Upper lobe of left lung (tissue), 6 donors: ENCODE data around the gene ABAT. TPM values are rescaled to one million over a fixed set of nuclear protein-coding genes. Genes with fewer than 3 reads are reported as not detected.

Experiments used
- ATAC-seq, 2 donors: fragments of 200-7000 bp; cut with Tn5 transposase; one replicate each; pipeline ENCODE4 v1.9.1; 2022; ENCODE audit warnings: mild to moderate bottlenecking in 2 of 2, moderate library complexity in 2 of 2; ENCODE audit not compliant: low FRiP score in 2 of 2
- DNase-seq, 2 donors: peaks; one replicate each; pipeline ENCODE4 v3.0.0-alpha.2; 2019 to 2020
- H3K27ac ChIP-seq, 4 donors: fragments of 200-600 bp; sonication (generic); one replicate each; pipeline ENCODE4 v1.5.1; 2016 to 2019
- H3K27me3 ChIP-seq, 4 donors: fragments of 200-600 bp; sonication (generic); one replicate each; pipeline ENCODE4 v1.5.1; 2017 to 2019
- H3K36me3 ChIP-seq, 4 donors: fragments of 200-600 bp; sonication (generic); one replicate each; pipeline ENCODE4 v1.5.1; 2016 to 2019
- H3K4me1 ChIP-seq, 4 donors: fragments of 200-600 bp; sonication (generic); one replicate each; pipeline ENCODE4 v1.5.1; 2018 to 2019
- H3K4me3 ChIP-seq, 4 donors: fragments of 200-600 bp; sonication (generic); one replicate each; pipeline ENCODE4 v1.5.1; 2017 to 2019; ENCODE audit warnings: mild to moderate bottlenecking in 2 of 4, moderate library complexity in 1 of 4
- H3K9me3 ChIP-seq, 4 donors: fragments of 200-600 bp; sonication (generic); one replicate each; pipeline ENCODE4 v1.5.1; 2018 to 2019
- CTCF ChIP-seq, 6 experiments: fragments of 450-650 bp in 4 of 6; fragments of 200-600 bp in 2 of 6; sonication (generic) in 2 of 6; IDR thresholded peaks; one replicate each; pipeline ENCODE4 v1.5.1; 2016 to 2019; ENCODE audit warnings: antibody characterized with exemption in 6 of 6
- EP300 ChIP-seq, 4 donors: sonication (generic); formaldehyde crosslinking; IDR thresholded peaks; one replicate each; pipeline ENCODE4 v1.5.1; 2017; ENCODE audit warnings: antibody characterized with exemption in 4 of 4, control low read depth in 2 of 4
- POLR2A ChIP-seq, 4 donors: fragments of 450-650 bp; IDR thresholded peaks; one replicate each; pipeline ENCODE4 v1.5.1; 2016 to 2017; ENCODE audit warnings: antibody characterized with exemption in 4 of 4, mild to moderate bottlenecking in 2 of 4
- POLR2AphosphoS5 ChIP-seq, 2 donors: sonication (generic); formaldehyde crosslinking; IDR thresholded peaks; one replicate each; pipeline ENCODE4 v1.5.1; 2017; ENCODE audit warnings: antibody characterized with exemption in 2 of 2
- WGBS, 2 donors: methylation state at CpG; one replicate each; pipeline ENCODE4 v1.1.5; 2017 to 2018; 5-methylcytosine and 5-hydroxymethylcytosine counted together
- total RNA-seq, 6 donors: library from RNA; depleted of rRNA in 4 of 6; stranded (reverse); fragments of >200 nt in 4 of 6; gene quantifications; one replicate each; pipeline versions ENCODE4 v1.1.0 to v1.2.1, GENCODE V29; 2016 to 2021
- donor health status: DM: no; HTN: no; CAD: no; lungs with moderate emphysema.
- donor health status: DM: no; HTN: yes; CAD: no; lungs with severe emphysema.

ABAT gene
- total RNA-seq, 6 donors from 2014 or later = 4.7 to 22.0 (median 9.1) TPM

DNA sequence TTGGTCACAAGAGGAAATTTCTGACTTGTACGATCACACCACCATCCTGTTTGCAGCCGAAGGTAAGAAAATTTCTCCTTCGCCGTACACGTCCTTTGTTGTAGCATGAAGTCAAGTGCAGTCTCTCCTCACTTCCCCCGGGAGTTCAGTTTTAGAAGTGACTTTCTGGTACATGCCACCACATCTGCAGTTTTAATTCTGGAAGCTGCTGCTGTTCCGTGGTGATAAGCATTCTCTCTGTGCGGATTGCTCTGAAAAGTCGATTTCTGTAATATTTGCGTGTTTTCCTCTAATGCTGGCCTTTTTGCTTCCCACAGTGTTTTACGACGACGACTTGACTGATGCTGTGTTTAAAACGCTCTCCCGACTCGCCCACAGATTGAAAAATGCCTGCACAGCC is 32.3 kb upstream of the ABAT start:
- ATAC-seq (no peak), DNase-seq (no peak)
- no peak overlapping the region for H3K4me3 ChIP-seq
- H3K4me1 ChIP-seq = peaks cover 0 to 3% (median 0%) of the 10 kb centered on the region in 4 donors
- TF ChIP-seq EP300 (IDR thresholded peaks at IDR 0.05) (no peak), CTCF (IDR thresholded peaks at IDR 0.05) (no peak), POLR2AphosphoS5 (IDR thresholded peaks at IDR 0.05) (no peak), POLR2A (IDR thresholded peaks at IDR 0.05) (no peak)
- WGBS, 2 donors = 86 to 89% methylated on average over 16 of the region's 16 CpGs
- H3K9me3 ChIP-seq = no peaks in the 10 kb centered on the region
- no peak overlapping the region for H3K27ac ChIP-seq
- H3K27me3 ChIP-seq = no peaks in the 10 kb centered on the region
- H3K36me3 ChIP-seq = peaks cover 29 to 94% (median 84%) of the 10 kb centered on the region in 4 donors

DNA sequence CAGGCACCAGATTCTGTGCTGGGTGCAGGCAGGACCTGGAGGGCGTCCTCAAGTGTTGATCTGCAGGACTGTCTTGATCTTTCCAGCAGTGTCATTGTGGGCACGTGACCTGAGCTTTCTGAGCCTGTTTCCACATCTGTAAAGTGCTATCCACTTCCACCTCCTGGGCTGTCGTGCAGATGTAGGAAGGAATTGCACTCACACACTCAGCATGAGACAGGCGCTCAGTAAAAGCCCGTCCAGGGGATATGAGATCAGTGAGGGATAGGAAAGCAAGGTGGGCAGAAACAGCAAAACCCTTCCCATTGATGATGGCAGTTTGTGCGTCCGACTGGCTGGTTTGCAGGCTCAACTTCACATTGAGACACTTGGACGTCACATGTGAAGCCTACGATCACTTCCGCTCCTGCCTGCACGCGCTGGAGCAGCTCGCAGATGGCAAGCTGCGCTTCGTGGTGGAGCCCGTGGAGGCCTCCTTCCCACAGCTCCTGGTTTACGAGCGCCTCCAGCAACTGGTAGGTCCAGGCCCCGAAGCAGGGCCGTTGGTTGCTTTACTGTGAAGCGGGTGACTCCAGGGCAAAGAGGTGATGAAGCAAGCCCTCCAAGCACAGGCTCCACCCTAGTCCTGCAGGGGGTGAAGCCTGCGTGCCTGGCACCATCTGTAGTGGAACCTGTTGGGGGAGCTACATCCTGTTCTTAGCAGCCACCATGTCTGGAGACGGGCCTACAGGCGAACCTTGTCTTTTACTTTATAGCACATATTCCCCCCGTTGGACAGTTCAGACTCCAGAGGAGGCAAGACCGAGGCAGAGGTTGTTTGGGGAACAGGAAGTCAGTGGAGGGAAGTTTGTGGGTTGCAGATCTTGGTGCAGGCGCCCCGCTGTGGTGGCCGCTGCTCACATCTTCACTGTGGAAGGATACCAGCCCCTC is 29.9 kb upstream of the ABAT start:
- peaks cover 0 to 3% (median 0%) of the 10 kb centered on the region in 4 donors for H3K4me1 ChIP-seq
- ATAC-seq (peak; percentile 84 to 85), DNase-seq (peak; percentile 70 to 78)
- TF ChIP-seq CTCF (IDR thresholded peaks at IDR 0.05) (peak in 1 of 6 experiments; percentile 8), POLR2A (IDR thresholded peaks at IDR 0.05) (peak in 1 of 4 donors; percentile 30), POLR2AphosphoS5 (IDR thresholded peaks at IDR 0.05) (no peak), EP300 (IDR thresholded peaks at IDR 0.05) (no peak)
- H3K4me3 ChIP-seq = peak overlapping the region in 2 of 4 donors; percentile 14 to 20
- peak overlapping the region; percentile 73 to 76 (median 74) for H3K27ac ChIP-seq
- H3K9me3 ChIP-seq = no peaks in the 10 kb centered on the region
- WGBS, 2 donors = 70 to 72% methylated on average over 26 to 29 of the region's 29 CpGs
- H3K27me3 ChIP-seq = no peaks in the 10 kb centered on the region
- peaks cover 20 to 86% (median 77%) of the 10 kb centered on the region in 4 donors for H3K36me3 ChIP-seq

DNA sequence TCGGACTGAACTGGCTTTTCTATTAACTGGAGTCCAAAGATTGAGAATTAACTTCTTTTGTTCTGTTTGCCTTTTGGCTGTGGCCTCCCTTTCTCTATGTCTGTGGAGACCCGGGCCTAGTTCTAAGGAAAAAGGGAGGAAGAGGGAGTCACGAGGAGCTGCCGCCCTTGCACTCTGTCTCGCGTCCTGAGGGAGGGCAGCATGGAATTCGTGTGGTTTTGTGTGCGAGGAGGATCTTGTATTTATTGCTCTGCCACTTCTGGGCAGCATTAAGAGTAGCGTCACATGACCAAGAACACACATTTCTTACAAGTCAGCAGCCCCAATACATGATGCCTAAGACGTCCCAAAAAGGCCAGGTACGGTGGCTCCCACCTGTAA is 29.3 kb upstream of the ABAT start:
- no peak for TF ChIP-seq POLR2A (IDR thresholded peaks at IDR 0.05)
- TF ChIP-seq CTCF (IDR thresholded peaks at IDR 0.05) = no peak
- TF ChIP-seq POLR2AphosphoS5 (IDR thresholded peaks at IDR 0.05) = no peak
- H3K27ac ChIP-seq = peak overlapping the region in 3 of 4 donors; percentile 73 to 76 (median 75)
- 58 to 68% methylated on average over 11 of the region's 11 CpGs for WGBS, 2 donors
- peaks cover 0 to 3% (median 0%) of the 10 kb centered on the region in 4 donors for H3K4me1 ChIP-seq
- H3K4me3 ChIP-seq = peak overlapping the region in 2 of 4 donors; percentile 14 to 20
- H3K9me3 ChIP-seq = no peaks in the 10 kb centered on the region
- ATAC-seq = peak in 1 of 2 donors; percentile 35
- peaks cover 18 to 80% (median 70%) of the 10 kb centered on the region in 4 donors for H3K36me3 ChIP-seq
- no peaks in the 10 kb centered on the region for H3K27me3 ChIP-seq
- no peak for DNase-seq

- Histone ChIP-seq H3K36me3 (peaks cover 18 to 79% (median 69%) of the 10 kb centered on the region in 4 donors), H3K27me3 (no peaks in the 10 kb centered on the region), H3K27ac (no peak overlapping the region), H3K4me3 (no peak overlapping the region), H3K9me3 (no peaks in the 10 kb centered on the region), H3K4me1 (peaks cover 0 to 3% (median 0%) of the 10 kb centered on the region in 4 donors)
- DNase-seq (peak in 1 of 2 donors; percentile 37), ATAC-seq (no peak)
- WGBS, 2 donors = 84 to 92% methylated on average over 13 of the region's 13 CpGs
- TF ChIP-seq EP300 (IDR thresholded peaks at IDR 0.05) (no peak), CTCF (IDR thresholded peaks at IDR 0.05) (no peak), POLR2A (IDR thresholded peaks at IDR 0.05) (no peak), POLR2AphosphoS5 (IDR thresholded peaks at IDR 0.05) (no peak)
Measured at GRCh38 chr16:8645831-8646230, 28.6 kb upstream of the ABAT start.
